Thymus (tissue), 11 donors: Measurements from ENCODE around the gene CHST2. TPM values are rescaled to one million over a fixed set of nuclear protein-coding genes. Genes with fewer than 3 reads are reported as not detected.

ENCODE experiments used
- DNase-seq, 9 donors: peaks; one replicate each; pipeline ENCODE4 v3.0.0-alpha.2; 2013; ENCODE audit warnings: low spot score in 9 of 9, low read depth in 6 of 9, missing footprints in 1 of 9
- H3K27ac ChIP-seq, 2 donors: one replicate each; pipeline ENCODE4 v1.5.1; 2013; ENCODE audit warnings: control low read depth in 1 of 2, low read depth in 1 of 2, low read length in 1 of 2, mild to moderate bottlenecking in 1 of 2, moderate library complexity in 1 of 2
- H3K27me3 ChIP-seq, 2 donors: one replicate each; pipeline ENCODE4 v1.5.1; 2013; ENCODE audit warnings: low read length in 1 of 2; ENCODE audit not compliant: control insufficient read depth in 2 of 2, insufficient read depth in 1 of 2
- H3K36me3 ChIP-seq, 2 donors: one replicate each; pipeline ENCODE4 v1.5.1; 2013; ENCODE audit warnings: low read length in 1 of 2, mild to moderate bottlenecking in 1 of 2, moderate library complexity in 1 of 2; ENCODE audit not compliant: control insufficient read depth in 2 of 2, insufficient read depth in 2 of 2
- H3K4me1 ChIP-seq, 2 donors: one replicate each; pipeline ENCODE4 v1.5.1; 2013; ENCODE audit warnings: low read length in 2 of 2; ENCODE audit not compliant: control insufficient read depth in 2 of 2, insufficient read depth in 2 of 2
- H3K4me3 ChIP-seq, 2 donors: one replicate each; pipeline ENCODE4 v1.5.1; 2013; ENCODE audit warnings: low read length in 2 of 2, control low read depth in 1 of 2, mild to moderate bottlenecking in 1 of 2
- H3K9me3 ChIP-seq, 2 donors: one replicate each; pipeline ENCODE4 v1.5.1; 2013; ENCODE audit warnings: low read length in 1 of 2, mild to moderate bottlenecking in 1 of 2; ENCODE audit not compliant: control insufficient read depth in 2 of 2, insufficient read depth in 1 of 2
- WGBS: extraction: QIAGEN DNeasy Blood & Tissue Kit; methylation state at CpG from one replicate; pipeline ENCODE4 v1.1.7; 2013; 5-methylcytosine and 5-hydroxymethylcytosine counted together
- polyA plus RNA-seq: library from polyadenylated mRNA; stranded (reverse); fragments of 200-250 nt; gene quantifications from one replicate; pipeline ENCODE4 v1.2.3, GENCODE V29; 2013
- total RNA-seq: library from RNA; stranded (reverse); fragments of 120-200 nt; gene quantifications from one replicate; pipeline ENCODE4 v1.2.4, GENCODE V29; 2013
- donor health status: healthy.

The CHST2 gene
- total and polyA plus RNA-seq, 2 donors, result 15.6 to 16.5 TPM

DNA sequence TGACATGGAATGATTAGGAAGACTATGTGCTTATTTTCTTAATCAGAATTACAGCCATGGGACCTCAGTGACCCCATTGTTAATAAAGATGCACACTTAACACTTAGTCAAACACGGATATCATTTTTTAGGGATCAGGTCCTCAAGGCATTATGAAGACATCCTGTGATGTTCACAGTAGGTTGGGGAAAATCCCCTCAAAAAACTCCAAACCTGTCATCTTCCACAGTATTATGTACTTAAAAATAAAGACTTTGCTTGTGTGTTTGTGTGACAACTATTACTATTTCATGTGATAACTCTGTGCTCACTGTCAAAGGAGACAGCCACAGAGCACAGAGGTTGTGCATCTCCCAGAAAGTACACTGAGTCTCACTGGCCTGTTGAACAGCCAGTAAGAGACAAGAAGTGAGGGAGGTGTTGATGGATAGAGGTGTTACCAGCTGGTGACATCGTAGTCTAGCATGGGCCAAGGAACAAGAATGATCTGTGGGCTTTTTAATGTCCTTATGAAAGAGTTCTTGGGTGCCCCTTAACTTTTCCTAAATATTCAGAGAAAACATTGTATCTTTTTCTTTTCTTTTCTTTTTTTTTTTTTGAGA, 18.0 kb downstream of the CHST2 start:
- no peak for DNase-seq

DNA sequence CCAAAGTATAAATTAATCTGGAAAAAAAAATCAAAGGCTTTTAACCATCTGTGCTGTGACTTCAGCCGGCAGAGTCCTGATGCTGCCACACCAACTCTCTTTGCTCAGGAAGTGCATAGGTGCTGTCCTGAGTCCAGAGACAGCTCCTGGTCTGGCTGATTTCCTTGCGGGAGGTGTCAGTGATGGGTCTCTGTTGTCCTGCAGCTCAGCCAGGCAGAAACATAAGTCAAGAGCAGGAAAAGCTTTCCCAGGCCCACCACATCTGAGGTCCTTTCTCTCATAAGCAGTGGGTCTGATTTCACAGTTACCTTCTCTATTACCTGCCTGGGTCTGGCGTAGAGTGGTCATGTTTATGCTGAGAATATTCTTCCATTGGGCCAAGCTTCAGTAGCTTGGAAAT, 19.4 kb downstream of the CHST2 start:
- Histone ChIP-seq H3K4me3 (no peak overlapping the region), H3K4me1 (no peaks in the 10 kb centered on the region), H3K9me3 (no peaks in the 10 kb centered on the region), H3K36me3 (no peaks in the 10 kb centered on the region), H3K27me3 (no peaks in the 10 kb centered on the region), H3K27ac (no peak overlapping the region)
- WGBS, result 95% methylated on average over 3 of the region's 3 CpGs
- DNase-seq, result no peak

More for the DNA sequence above, 18.0 kb downstream of the CHST2 start:
- no peaks in the 10 kb centered on the region for H3K9me3 ChIP-seq
- H3K27me3 ChIP-seq, result no peaks in the 10 kb centered on the region
- no peak overlapping the region for H3K27ac ChIP-seq
- no peak overlapping the region for H3K4me3 ChIP-seq
- H3K36me3 ChIP-seq, result no peaks in the 10 kb centered on the region
- WGBS, result 75% methylated on average over 2 of the region's 2 CpGs
- peaks cover 0 to 3% of the 10 kb centered on the region in 2 donors for H3K4me1 ChIP-seq

DNA sequence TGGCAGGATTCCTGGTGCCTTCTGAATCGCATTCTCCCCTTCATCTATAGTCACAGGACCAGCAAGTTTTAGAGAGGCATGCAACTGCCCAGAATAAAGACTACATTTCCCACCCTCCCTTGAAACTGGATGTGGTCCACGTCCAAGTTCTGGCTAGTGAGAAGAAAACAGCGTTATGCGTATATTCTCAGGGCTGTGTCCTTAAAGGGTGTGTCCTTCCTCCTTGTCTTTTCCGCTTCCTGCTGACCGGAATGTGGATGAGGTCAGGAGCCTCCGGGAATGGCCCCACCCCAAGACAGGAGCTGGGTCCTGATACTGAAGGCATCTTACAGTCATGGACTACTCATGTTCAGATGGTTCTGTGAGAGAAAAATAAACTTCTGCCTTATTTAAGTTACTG, 20.2 kb downstream of the CHST2 start:
- H3K4me3 ChIP-seq, result no peak overlapping the region
- DNase-seq, result no peak
- H3K27me3 ChIP-seq, result no peaks in the 10 kb centered on the region
- no peaks in the 10 kb centered on the region for H3K36me3 ChIP-seq
- H3K27ac ChIP-seq, result no peak overlapping the region
- H3K4me1 ChIP-seq, result no peaks in the 10 kb centered on the region
- no peaks in the 10 kb centered on the region for H3K9me3 ChIP-seq
- 92% methylated on average over 7 of the region's 7 CpGs for WGBS

GRCh38 chr3:143140550-143140949, 21.0 kb downstream of the CHST2 start:
- WGBS, result over 99% methylated on average over 6 of the region's 6 CpGs
- H3K27ac ChIP-seq, result no peak overlapping the region
- H3K4me1 ChIP-seq, result no peaks in the 10 kb centered on the region
- H3K36me3 ChIP-seq, result no peaks in the 10 kb centered on the region
- no peaks in the 10 kb centered on the region for H3K27me3 ChIP-seq
- H3K9me3 ChIP-seq, result no peaks in the 10 kb centered on the region
- no peak overlapping the region for H3K4me3 ChIP-seq
- DNase-seq, result no peak

DNA sequence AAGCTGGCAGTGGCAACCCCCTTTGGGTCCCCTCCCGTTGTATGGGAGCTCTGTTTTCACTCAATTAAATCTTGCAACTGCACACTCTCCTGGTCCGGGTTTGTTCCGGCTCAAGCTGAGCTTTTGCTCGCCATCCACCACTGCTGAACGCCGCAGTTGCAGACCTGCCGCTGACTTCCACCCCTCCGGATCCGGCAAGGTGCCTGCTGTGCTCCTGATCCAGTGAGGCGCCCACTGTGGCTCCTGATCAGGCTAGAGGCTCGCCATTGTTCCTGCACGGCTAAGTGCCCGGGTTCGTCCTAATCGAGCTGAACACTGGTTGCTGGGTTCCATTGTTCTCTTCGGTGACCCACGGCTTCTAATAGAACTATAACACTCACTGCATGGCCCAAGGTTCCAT, 22.8 kb downstream of the CHST2 start:
- no peaks in the 10 kb centered on the region for H3K9me3 ChIP-seq
- H3K27me3 ChIP-seq, result no peaks in the 10 kb centered on the region
- H3K4me3 ChIP-seq, result no peak overlapping the region
- H3K36me3 ChIP-seq, result no peaks in the 10 kb centered on the region
- H3K4me1 ChIP-seq, result no peaks in the 10 kb centered on the region
- H3K27ac ChIP-seq, result no peak overlapping the region
- no peak for DNase-seq
- 95% methylated on average over 17 of the region's 17 CpGs for WGBS

- 97% methylated on average over 4 of the region's 4 CpGs for WGBS
- DNase-seq, result no peak
- H3K9me3 ChIP-seq, result no peaks in the 10 kb centered on the region
- H3K27ac ChIP-seq, result no peak overlapping the region
- no peaks in the 10 kb centered on the region for H3K4me1 ChIP-seq
- no peaks in the 10 kb centered on the region for H3K27me3 ChIP-seq
- H3K36me3 ChIP-seq, result no peaks in the 10 kb centered on the region
- H3K4me3 ChIP-seq, result no peak overlapping the region
Observed at GRCh38 chr3:143145906-143146305, 26.3 kb downstream of the CHST2 start.

- Histone ChIP-seq H3K4me3 (no peak overlapping the region), H3K36me3 (no peaks in the 10 kb centered on the region), H3K27ac (no peak overlapping the region), H3K9me3 (no peaks in the 10 kb centered on the region), H3K4me1 (peaks cover 0 to under 1% of the 10 kb centered on the region in 2 donors), H3K27me3 (no peaks in the 10 kb centered on the region)
- DNase-seq, result no peak
- 93% methylated on average over 12 of the region's 12 CpGs for WGBS
Observed at GRCh38 chr3:143146486-143147274, 27.1 kb downstream of the CHST2 start.

DNA sequence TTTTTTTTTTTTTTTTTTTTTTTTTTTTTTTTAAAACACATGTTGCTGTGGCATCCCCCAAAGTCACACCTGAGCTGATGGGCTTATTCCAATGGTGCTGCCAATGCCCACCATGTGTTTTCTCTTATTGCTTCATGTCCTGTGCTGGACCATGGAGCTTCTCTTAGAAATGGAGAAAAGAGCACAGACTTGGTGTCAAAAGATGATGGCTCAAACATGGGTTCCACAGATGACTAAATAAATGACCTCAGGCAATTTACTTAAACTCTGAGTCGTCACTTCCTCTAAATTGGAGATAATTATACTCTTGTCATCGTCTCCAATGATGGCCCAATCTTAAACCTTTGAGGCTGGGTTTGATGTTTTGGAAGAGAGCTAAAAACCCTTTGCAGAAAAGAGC, 28.1 kb downstream of the CHST2 start:
- 93% methylated on average over 2 of the region's 2 CpGs for WGBS

GRCh38 chr3:143150071-143150470, 30.5 kb downstream of the CHST2 start:
- H3K9me3 ChIP-seq, result no peaks in the 10 kb centered on the region
- H3K4me1 ChIP-seq, result peaks cover 0 to 7% of the 10 kb centered on the region in 2 donors
- H3K27me3 ChIP-seq, result no peaks in the 10 kb centered on the region
- no peak for DNase-seq
- no peak overlapping the region for H3K27ac ChIP-seq
- 97% methylated on average over 3 of the region's 3 CpGs for WGBS
- no peak overlapping the region for H3K4me3 ChIP-seq
- no peaks in the 10 kb centered on the region for H3K36me3 ChIP-seq

More for the DNA sequence above, 28.1 kb downstream of the CHST2 start:
- Histone ChIP-seq H3K27ac (no peak overlapping the region), H3K36me3 (no peaks in the 10 kb centered on the region), H3K4me1 (peaks cover 0 to 7% of the 10 kb centered on the region in 2 donors), H3K27me3 (no peaks in the 10 kb centered on the region), H3K9me3 (no peaks in the 10 kb centered on the region), H3K4me3 (no peak overlapping the region)
- DNase-seq, result no peak
